C4-2B (cell line): ENCODE data around the gene CEP128.

Source experiments
- CTCF ChIP-seq: fragments of 450-650 bp; conservative IDR thresholded peaks from 2 replicates; pipeline ENCODE4 v1.5.1; 2017; ENCODE audit warnings: mild to moderate bottlenecking
- ZFX ChIP-seq: fragments of 450-650 bp; IDR thresholded peaks from 2 replicates; pipeline ENCODE4 v1.6.1; 2017

- TF ChIP-seq CTCF: no peak
- TF ChIP-seq ZFX: no peak
Observed at GRCh38 chr14:80477388-80478160, 464.0 kb downstream of the CEP128 start.
